HEK293 (cell line): ENCODE measurements around the gene ABCG4.
A peak's percentile ranks its signal among the peaks of the same experiment; 100 is the strongest.

ENCODE experiments used
- CTCF ChIA-PET: fragments of 350-600 bp; formaldehyde crosslinking; extraction: SDS; loops from one replicate; lab custom pipeline; 2021; ENCODE audit warnings: antibody characterized with exemption; lab: Yijun Ruan, JAX
- POLR2A ChIA-PET: fragments of 300-600 bp; formaldehyde crosslinking; extraction: SDS; loops from one replicate; lab custom pipeline; 2020; ENCODE audit warnings: antibody characterized with exemption, inconsistent platforms; lab: Yijun Ruan, JAX
- H3K27ac ChIP-seq: fragments of 200-500 bp; sonication (Bioruptor generic); 2 replicates; pipeline ENCODE4 v1.5.1; 2014; ENCODE audit warnings: low read depth, low read length, control low read depth, inconsistent platforms; ENCODE audit errors: extremely low read depth
- H3K36me3 ChIP-seq, 2 experiments: fragments of 200-500 bp in 1 of 2; sonication (Bioruptor generic) in 1 of 2; 1 replicate in 1 of 2; 2 replicates in 1 of 2; pipeline ENCODE4 v1.5.1; 2014 to 2017; ENCODE audit warnings: inconsistent platforms in 2 of 2, low read length in 2 of 2; ENCODE audit not compliant: control insufficient read depth in 2 of 2, insufficient read depth in 1 of 2
- H3K4me1 ChIP-seq: fragments of 200-500 bp; sonication (Bioruptor generic); 2 replicates; pipeline ENCODE4 v1.5.1; 2014; ENCODE audit warnings: mild to moderate bottlenecking, low read length, inconsistent platforms; ENCODE audit not compliant: control insufficient read depth, insufficient read depth
- H3K4me3 ChIP-seq: 2 replicates; pipeline ENCODE4 v1.5.1; 2011; ENCODE audit warnings: low read depth, mild to moderate bottlenecking, control low read depth, low read length, moderate library complexity
- H3K9me3 ChIP-seq: fragments of 200-500 bp; sonication (Bioruptor generic); 2 replicates; pipeline ENCODE4 v1.5.1; 2014; ENCODE audit warnings: low read depth, low read length, inconsistent platforms; ENCODE audit not compliant: control insufficient read depth, insufficient read depth
- TCF7L2 ChIP-seq: IDR thresholded peaks from 2 replicates; pipeline ENCODE4 v1.6.1; 2011; ENCODE audit warnings: low read depth, mild to moderate bottlenecking, inconsistent platforms, low read length, moderate library complexity, borderline replicate concordance
- YY2 ChIP-seq: fragments of 450-650 bp; formaldehyde crosslinking; IDR thresholded peaks from 2 replicates; pipeline ENCODE4 v1.5.1; 2016; ENCODE audit warnings: missing biosample characterization, missing genetic modification characterization
- ZBTB48 ChIP-seq: fragments of 450-650 bp; formaldehyde crosslinking; IDR thresholded peaks from 2 replicates; pipeline ENCODE4 v1.5.1; 2016; ENCODE audit warnings: missing biosample characterization, missing genetic modification characterization
- ZFP69B ChIP-seq: fragments of 450-650 bp; formaldehyde crosslinking; IDR thresholded peaks from 2 replicates; pipeline ENCODE4 v1.5.1; 2016; ENCODE audit warnings: missing biosample characterization, missing genetic modification characterization
- ZNF174 ChIP-seq: fragments of 450-650 bp; formaldehyde crosslinking; IDR thresholded peaks from 2 replicates; pipeline ENCODE4 v1.5.0; 2017; ENCODE audit warnings: missing biosample characterization, mild to moderate bottlenecking, missing genetic modification characterization
- ZNF274 ChIP-seq, 2 experiments: fragments of 200-500 bp in 1 of 2; fragments of 450-650 bp in 1 of 2; sonication (Bioruptor generic) in 1 of 2; formaldehyde crosslinking in 1 of 2; IDR thresholded peaks; 2 replicates each; pipeline versions ENCODE4 v1.5.1 to v1.6.1; 2014 to 2016; ENCODE audit warnings: borderline replicate concordance in 1 of 2, inconsistent platforms in 1 of 2, low read length in 1 of 2, missing biosample characterization in 1 of 2, missing genetic modification characterization in 1 of 2
- ZNF366 ChIP-seq: fragments of 450-650 bp; formaldehyde crosslinking; conservative IDR thresholded peaks from 2 replicates; pipeline ENCODE4 v1.5.1; 2016; ENCODE audit warnings: missing biosample characterization, missing genetic modification characterization
- ZNF37A ChIP-seq: fragments of 450-650 bp; IDR thresholded peaks from 2 replicates; pipeline ENCODE4 v1.5.1; 2018; ENCODE audit warnings: missing biosample characterization, missing genetic modification characterization
- ZNF416 ChIP-seq: fragments of 450-650 bp; formaldehyde crosslinking; IDR thresholded peaks from 2 replicates; pipeline ENCODE4 v1.5.1; 2016; ENCODE audit warnings: missing biosample characterization, missing genetic modification characterization
- ZNF433 ChIP-seq: fragments of 450-650 bp; formaldehyde crosslinking; IDR thresholded peaks from 2 replicates; pipeline ENCODE4 v1.5.1; 2016; ENCODE audit warnings: missing biosample characterization, missing genetic modification characterization, low read depth
- ZNF510 ChIP-seq: fragments of 450-650 bp; formaldehyde crosslinking; IDR thresholded peaks from 2 replicates; pipeline ENCODE4 v1.5.1; 2018; ENCODE audit warnings: mild to moderate bottlenecking, missing genetic modification characterization, missing biosample characterization; ENCODE audit not compliant: insufficient replicate concordance
- ZNF513 ChIP-seq: fragments of 450-650 bp; IDR thresholded peaks from 2 replicates; pipeline ENCODE4 v1.5.1; 2018; ENCODE audit warnings: missing biosample characterization, missing genetic modification characterization
- ZNF549 ChIP-seq: fragments of 450-650 bp; IDR thresholded peaks from 2 replicates; pipeline ENCODE4 v1.5.1; 2018; ENCODE audit warnings: missing biosample characterization, missing genetic modification characterization, mild to moderate bottlenecking, inconsistent platforms, moderate library complexity
- ZNF600 ChIP-seq: fragments of 450-650 bp; formaldehyde crosslinking; IDR thresholded peaks from 2 replicates; pipeline ENCODE4 v1.5.1; 2016; ENCODE audit warnings: missing biosample characterization, missing genetic modification characterization
- ZNF664 ChIP-seq: fragments of 450-650 bp; formaldehyde crosslinking; IDR thresholded peaks from 2 replicates; pipeline ENCODE4 v1.5.1; 2016; ENCODE audit warnings: missing biosample characterization, missing genetic modification characterization
- ZNF768 ChIP-seq: fragments of 450-650 bp; formaldehyde crosslinking; IDR thresholded peaks from 2 replicates; pipeline ENCODE4 v1.5.1; 2018; ENCODE audit warnings: missing biosample characterization, mild to moderate bottlenecking, missing genetic modification characterization
- ZNF830 ChIP-seq: fragments of 450-650 bp; IDR thresholded peaks from 2 replicates; pipeline ENCODE4 v1.5.0; 2018; ENCODE audit warnings: missing biosample characterization, missing genetic modification characterization, low read depth, mild to moderate bottlenecking, moderate library complexity
- ZSCAN30 ChIP-seq: fragments of 450-650 bp; IDR thresholded peaks from 2 replicates; pipeline ENCODE4 v1.5.1; 2018; ENCODE audit warnings: missing biosample characterization, mild to moderate bottlenecking, missing genetic modification characterization, moderate library complexity
- ZSCAN4 ChIP-seq: fragments of 450-650 bp; formaldehyde crosslinking; IDR thresholded peaks from 2 replicates; pipeline ENCODE4 v1.5.1; 2017; ENCODE audit warnings: missing biosample characterization, missing genetic modification characterization

The ABCG4 gene

GRCh38 chr11:119152604-119153003 lies 3.8 kb downstream of the ABCG4 start (continued):
- no peak for TF ChIP-seq ZSCAN4 (tag by site-specific recombination)
- no peak for TF ChIP-seq ZNF510 (tag by site-specific recombination)
- no peak for TF ChIP-seq ZNF174 (tag by site-specific recombination)
- TF ChIP-seq ZSCAN30 (tag by site-specific recombination) = no peak
- no peak for TF ChIP-seq ZNF366 (tag by site-specific recombination)
- TF ChIP-seq ZNF830 (tag by site-specific recombination) = no peak
- TF ChIP-seq ZNF416 (tag by site-specific recombination) = no peak
- no peak for TF ChIP-seq ZNF433 (tag by site-specific recombination)
- no peak for TF ChIP-seq ZFP69B (tag by site-specific recombination)
- TF ChIP-seq, all 188 proteins: peak for 0

- POLR2A ChIA-PET = interaction anchor here (1.3 kb wide), 2 partner anchors 16 to 32 kb away, joined by 4 to 5 read pairs; partner anchors contain the start of gene HINFP
- TF ChIP-seq ZNF768 (tag by site-specific recombination) = peak; percentile 86; the same call in 1 of the 2 replicates
- TF ChIP-seq ZNF664 (tag by site-specific recombination) = peak; percentile 30; the same call in 1 of the 2 replicates
- TF ChIP-seq ZNF549 (tag by site-specific recombination) = no peak
- no peak for TF ChIP-seq TCF7L2
- no peak for TF ChIP-seq ZNF600 (tag by site-specific recombination)
- TF ChIP-seq ZNF274 (IDR thresholded peaks at IDR 0.05; ENCODE audit: low read length) = no peak
- no peak for TF ChIP-seq ZNF274 (tag by site-specific recombination; IDR thresholded peaks at IDR 0.05; ENCODE audit: borderline replicate concordance)
- no peak for TF ChIP-seq ZNF513 (tag by site-specific recombination)
- TF ChIP-seq YY2 (tag by site-specific recombination) = no peak
- TF ChIP-seq ZBTB48 = no peak
- TF ChIP-seq, all 188 proteins: peak for 2
Observed at GRCh38 chr11:119153049-119153818, 4.4 kb downstream of the ABCG4 start.

GRCh38 chr11:119154178-119154577 lies 5.3 kb downstream of the ABCG4 start:
- H3K36me3 ChIP-seq = peaks cover 0 to 25% of the 10 kb centered on the region in 2 experiments; a peak in 1 of 3 replicates
- ChIA-PET POLR2A (interaction anchor here (1.3 kb wide), 1 partner anchor 15 kb away, joined by 4 read pairs; no protein-coding TSS in a partner anchor), CTCF (interaction anchor here (0.7 to 2.9 kb wide), 6 partner anchors 9 to 168 kb away, joined by 3 to 10 read pairs (median 4); no protein-coding TSS in a partner anchor)
- H3K9me3 ChIP-seq = no peaks in the 10 kb centered on the region
- no peaks in the 10 kb centered on the region for H3K4me1 ChIP-seq
- H3K27ac ChIP-seq = no peak overlapping the region
- no peak overlapping the region for H3K4me3 ChIP-seq
- no peak for TF ChIP-seq ZNF37A

More at GRCh38 chr11:119153049-119153818, 4.4 kb downstream of the ABCG4 start:
- Histone ChIP-seq H3K4me1 (no peaks in the 10 kb centered on the region), H3K9me3 (no peaks in the 10 kb centered on the region), H3K36me3 (peaks cover 0 to 19% of the 10 kb centered on the region in 2 experiments; a peak in 1 of 3 replicates), H3K4me3 (no peak overlapping the region), H3K27ac (no peak overlapping the region)
- CTCF ChIA-PET = interaction anchor here (0.6 to 2.9 kb wide), 10 partner anchors 8 to 247 kb away, joined by 3 to 10 read pairs (median 4); no protein-coding TSS in a partner anchor
